Brain pericyte (primary cell): ENCODE measurements around the gene PLEKHH3.
"Not testable (repeated sequence)": the region's sequence is repeated elsewhere in the genome, so short reads cannot be mapped to it uniquely, and the experiment has no call there.

Source experiments
- DNase-seq: peaks from one replicate; pipeline ENCODE4 v3.0.0-alpha.2; 2012; ENCODE audit warnings: low read depth, low spot score

PLEKHH3 gene

DNA sequence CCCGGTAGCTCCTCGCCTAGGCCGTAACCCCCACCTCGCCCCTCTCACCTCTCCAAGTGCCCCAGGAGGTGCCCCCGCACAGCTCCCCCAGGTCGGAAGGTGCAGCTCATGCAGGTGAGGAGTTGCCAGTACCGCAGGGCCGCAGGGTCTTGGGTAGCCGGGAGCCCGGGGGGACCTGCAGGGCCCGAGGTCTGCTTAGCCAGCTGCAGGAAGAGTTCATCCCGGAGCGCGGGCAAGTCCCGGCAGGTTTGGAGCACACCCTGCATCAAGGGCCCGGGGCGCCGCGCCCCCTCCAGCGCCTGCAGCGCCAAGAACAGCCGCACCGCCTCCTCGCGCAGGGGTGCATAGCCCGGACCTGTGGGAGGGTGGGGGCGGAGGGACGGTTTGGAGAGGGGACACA, 4.8 kb downstream of the PLEKHH3 start:
- DNase-seq: no peak

DNA sequence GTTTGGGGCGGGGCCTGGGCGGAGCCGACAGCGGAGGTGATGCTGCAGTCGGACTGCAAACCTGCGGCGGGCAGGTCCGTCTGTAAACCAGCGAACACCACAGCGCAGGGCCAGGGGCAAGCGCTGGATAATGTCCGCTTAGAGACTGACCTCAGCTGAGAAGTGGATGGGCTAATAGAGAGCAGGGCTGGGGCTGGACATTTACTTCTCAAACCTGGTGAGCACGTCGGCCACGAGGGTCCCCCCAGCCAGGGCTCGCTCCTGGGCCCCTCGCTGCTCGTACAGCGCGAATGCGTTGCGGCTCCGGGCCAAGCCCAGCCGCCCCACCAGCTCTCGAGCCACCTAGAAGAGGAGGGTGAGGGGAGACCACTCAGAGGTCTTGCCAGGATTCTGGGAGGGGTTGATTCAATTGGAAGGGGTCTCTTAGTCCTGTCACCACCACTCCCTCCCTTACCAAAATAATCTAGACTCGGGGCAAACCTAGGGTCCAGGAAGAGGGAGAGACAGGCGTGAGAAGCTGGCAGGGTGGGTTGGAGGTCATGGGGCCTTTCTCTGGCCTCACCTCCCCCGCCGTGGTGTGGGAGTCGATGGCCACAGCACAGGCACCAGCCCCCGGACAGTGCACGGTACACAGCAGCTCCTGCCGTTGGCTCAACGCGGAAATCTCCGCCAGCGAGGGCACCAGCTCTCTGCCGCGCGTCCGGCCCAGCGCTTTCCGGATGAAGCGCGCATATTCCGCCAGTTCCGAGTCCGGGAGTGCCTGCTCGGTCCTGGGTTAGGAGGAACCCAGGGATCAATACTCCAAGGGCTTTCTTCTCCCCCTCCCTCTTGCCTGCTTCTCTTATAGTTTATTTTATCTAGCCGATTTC, 5.8 kb downstream of the PLEKHH3 start:
- no peak for DNase-seq

GRCh38 chr17:42669977-42670788, 6.6 kb downstream of the PLEKHH3 start:
- no peak for DNase-seq

DNA sequence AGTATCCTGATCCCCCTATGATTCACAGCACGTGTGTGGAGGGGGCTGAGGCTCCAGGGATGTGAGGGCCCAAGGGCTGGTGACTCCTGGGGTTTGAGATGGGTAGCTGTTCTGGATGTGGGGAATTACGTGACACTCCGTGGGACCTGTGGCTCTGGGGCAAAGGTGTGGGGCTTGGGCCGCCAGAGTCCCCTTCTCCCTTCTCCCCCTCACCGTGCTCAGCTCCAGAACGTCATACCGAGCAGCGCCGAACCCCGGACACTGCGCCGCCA, 7.2 kb downstream of the PLEKHH3 start:
- no peak for DNase-seq

- no peak for DNase-seq
Observed at GRCh38 chr17:42667088-42667951, 9.5 kb downstream of the PLEKHH3 start.

DNA sequence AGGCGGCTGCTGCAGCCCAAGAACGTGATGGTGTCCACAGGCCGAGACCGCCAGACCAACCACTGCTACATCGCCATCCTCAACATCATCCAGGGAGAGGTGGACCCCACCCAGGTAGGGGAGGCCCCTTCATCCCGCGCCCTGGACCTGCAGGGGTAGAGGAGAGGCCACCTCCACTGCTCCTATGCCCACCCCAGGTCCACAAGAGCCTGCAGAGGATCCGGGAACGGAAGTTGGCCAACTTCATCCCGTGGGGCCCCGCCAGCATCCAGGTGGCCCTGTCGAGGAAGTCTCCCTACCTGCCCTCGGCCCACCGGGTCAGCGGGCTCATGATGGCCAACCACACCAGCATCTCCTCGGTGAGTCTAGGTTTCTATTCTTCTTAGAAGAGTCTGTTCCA, 10.7 kb downstream of the PLEKHH3 start:
- not testable (repeated sequence) for DNase-seq

GRCh38 chr17:42665581-42666001, 11.2 kb downstream of the PLEKHH3 start:
- DNase-seq: no peak

GRCh38 chr17:42660692-42661345, 16.0 kb downstream of the PLEKHH3 start:
- no peak for DNase-seq

GRCh38 chr17:42659932-42660274, 16.9 kb downstream of the PLEKHH3 start:
- DNase-seq: not testable (repeated sequence)

DNA sequence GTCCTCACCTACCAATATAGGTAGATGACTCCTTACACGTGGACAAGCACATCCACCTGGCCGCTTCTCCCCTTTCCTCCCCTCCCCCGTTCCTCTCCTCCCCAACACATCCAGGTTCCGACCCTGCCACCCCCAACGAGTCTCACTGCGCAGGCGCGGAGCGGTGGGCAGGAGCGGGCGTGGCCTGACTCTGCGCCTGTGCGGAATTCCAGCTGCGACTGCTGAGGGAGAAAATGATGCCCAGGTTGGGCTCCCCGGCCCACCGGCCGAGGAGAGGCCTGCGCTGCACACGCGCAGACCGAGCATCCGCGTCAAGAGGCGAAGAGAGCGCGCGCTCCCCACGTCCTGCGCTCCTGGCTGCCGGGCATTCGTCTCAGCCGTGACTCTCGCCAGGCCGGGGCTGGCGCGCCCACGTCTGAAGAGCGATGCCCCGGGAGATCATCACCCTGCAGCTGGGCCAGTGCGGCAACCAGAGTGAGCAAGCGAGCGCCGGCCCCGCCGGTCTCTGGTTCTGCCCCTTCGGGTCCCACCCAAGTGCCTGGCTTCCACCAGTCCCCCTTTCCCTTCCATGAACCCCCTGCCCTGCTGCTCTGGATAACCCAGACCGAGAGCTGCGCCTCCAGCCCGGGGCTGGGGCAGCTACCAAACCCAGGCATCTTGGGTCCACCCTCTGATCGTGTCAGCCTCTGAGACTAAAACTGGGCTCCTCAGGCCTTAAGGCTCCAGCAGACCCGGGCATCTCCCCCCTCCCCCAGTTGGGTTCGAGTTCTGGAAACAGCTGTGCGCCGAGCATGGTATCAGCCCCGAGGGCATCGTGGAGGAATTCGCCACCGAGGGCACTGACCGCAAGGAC, 17.5 kb downstream of the PLEKHH3 start, which contains the start of gene TUBG2:
TSS of gene TUBG2 (plus strand) at position 206 of the 853 bp plus-strand sequence. CDS start at position 426, 220 bp downstream.
- DNase-seq: peak; percentile 64

DNA sequence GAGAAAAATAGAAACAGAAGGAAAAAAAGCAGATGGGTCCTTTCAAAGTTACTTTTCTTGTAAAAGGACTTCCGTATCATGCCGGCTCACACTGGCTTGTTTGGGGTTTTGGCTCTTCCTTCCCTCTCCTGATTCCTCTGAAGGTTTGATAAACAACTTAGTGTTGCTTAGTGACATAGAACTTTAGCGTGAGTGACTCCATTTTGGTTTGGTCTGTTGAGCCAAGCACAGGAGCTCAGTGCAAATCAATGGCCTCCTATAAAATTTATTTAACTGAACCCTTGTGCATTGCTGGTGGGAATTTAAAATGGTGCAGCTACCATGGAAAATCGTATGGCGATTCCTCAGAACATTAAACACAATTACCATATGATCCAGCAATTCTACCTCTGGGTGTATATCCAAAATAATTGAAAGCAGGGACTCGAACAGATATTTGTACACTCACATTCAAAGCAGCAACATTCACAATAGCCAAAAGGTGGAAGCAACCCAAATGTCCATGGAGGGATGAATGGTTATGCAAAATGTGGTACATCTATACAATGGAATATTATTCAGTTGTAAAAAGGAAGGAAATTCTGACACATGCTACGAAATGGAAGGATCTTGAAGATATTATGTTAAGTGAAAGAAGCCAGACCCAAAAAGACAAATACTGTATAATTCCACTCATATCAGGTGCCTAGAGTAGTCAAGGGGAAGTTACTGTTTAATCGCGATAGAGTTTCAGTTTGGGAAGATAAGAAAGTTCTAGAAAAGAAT, 18.8 kb downstream of the PLEKHH3 start:
- no peak for DNase-seq

DNA sequence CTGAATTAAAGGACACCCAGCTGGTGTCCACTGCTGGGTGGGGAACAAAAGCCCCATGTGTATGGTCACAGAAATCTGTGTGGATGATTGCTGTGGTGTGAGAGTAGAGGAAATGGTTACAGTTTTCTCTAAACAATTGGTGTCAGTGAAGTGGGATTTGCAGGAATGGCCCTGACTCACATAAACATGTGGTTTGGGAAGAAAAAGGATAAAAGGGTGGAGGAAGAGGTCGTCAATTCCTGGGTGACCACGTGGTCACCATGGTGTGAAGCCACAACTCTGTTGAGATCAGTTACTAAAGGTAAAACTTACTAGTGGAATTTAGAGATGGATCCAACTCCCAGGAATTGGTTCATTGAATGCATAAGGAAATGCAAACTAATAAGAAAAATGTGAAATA, 21.3 kb downstream of the PLEKHH3 start:
- no peak for DNase-seq

GRCh38 chr17:42653179-42654124, 23.3 kb downstream of the PLEKHH3 start:
- no peak for DNase-seq

DNA sequence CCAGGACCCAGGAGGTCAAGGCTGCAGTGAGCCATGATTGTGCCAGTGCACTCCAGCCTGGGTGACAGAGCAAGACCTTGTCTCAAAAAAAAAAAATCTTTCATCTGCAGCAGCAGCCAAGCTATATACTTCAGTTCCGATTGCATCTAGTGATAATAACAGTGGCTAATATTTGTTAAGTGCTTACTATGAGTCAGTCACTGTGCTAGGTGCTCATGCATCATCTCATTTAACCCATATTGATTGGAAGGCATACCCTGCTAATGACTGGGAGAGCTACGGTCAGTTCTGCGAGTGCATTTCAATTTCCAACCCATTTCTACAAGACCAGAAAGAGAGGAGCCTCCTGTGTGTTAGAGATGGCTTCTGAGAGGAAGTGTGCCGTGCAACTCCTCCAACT, 25.4 kb downstream of the PLEKHH3 start:
- no peak for DNase-seq

GRCh38 chr17:42647778-42648177, 29.0 kb downstream of the PLEKHH3 start:
- no peak for DNase-seq

DNA sequence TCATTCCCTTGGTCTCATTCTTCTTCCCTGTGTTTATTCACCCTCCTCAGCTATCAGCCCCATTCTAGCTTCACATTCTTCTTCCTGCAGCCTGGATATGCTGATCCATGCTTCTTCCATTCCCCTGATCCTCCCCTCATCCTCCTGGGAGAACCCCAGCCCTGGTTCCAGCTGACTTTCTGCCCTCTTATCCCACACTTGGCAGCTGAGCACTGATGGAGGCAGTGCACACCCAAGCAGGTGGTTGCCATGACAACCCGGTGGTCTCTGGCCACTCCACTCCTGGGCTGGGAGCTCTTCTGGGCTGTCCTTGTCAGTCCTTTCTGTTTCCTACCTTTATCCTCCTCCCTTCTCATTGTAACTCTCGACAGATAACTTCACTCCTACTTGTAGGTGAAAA, 34.5 kb downstream of the PLEKHH3 start:
- no peak for DNase-seq

DNA sequence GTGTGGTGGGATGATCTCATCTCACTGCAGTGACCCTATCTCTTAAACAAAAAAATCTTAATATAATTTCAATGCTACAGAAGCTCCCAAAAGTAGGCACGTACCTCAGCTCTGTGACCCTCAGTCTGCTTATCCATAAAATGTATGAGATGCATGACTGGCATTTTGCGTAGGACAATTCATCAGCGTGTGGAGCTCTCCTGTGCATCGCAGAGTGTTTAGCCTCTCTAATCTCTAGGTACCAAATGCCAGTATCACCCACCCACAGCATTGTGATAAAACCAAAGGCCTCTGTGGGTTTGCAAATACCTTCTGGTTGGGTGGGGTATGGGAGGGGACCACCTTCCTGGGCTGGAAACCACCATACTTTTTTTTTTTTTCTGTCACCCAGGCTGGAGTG, 36.7 kb downstream of the PLEKHH3 start:
- no peak for DNase-seq

GRCh38 chr17:42639525-42640113, 37.2 kb downstream of the PLEKHH3 start:
- DNase-seq: no peak
